Transverse colon (tissue), 4 donors: ENCODE data around the gene C19orf73. TPM values are rescaled to one million over a fixed set of nuclear protein-coding genes. Genes with fewer than 3 reads are reported as not detected.
A peak's percentile ranks its signal among the peaks of the same experiment; 100 is the strongest.

Experiments
- DNase-seq: peaks from one replicate; pipeline ENCODE4 v3.0.0-alpha.2; 2019
- H3K27ac ChIP-seq, 4 donors: fragments of 200-600 bp; sonication (generic); 2 replicates each; pipeline ENCODE4 v1.5.1; 2016 to 2018; ENCODE audit warnings: inconsistent platforms in 4 of 4
- H3K27me3 ChIP-seq: fragments of 200-600 bp; sonication (generic); 2 replicates; pipeline ENCODE4 v1.5.1; 2017; ENCODE audit warnings: inconsistent platforms
- H3K36me3 ChIP-seq, 4 donors: fragments of 200-600 bp; sonication (generic); 2 replicates each; pipeline ENCODE4 v1.5.1; 2017 to 2019; ENCODE audit warnings: inconsistent platforms in 4 of 4
- H3K4me1 ChIP-seq, 4 donors: fragments of 200-600 bp; sonication (generic); 2 replicates each; pipeline ENCODE4 v1.5.1; 2017 to 2020; ENCODE audit warnings: inconsistent platforms in 4 of 4
- H3K4me3 ChIP-seq, 4 donors: fragments of 200-600 bp; sonication (generic); 1 replicate in 1 of 4; 2 replicates in 3 of 4; pipeline versions ENCODE4 v1.5.1 to v1.6.1; 2017 to 2019; ENCODE audit warnings: inconsistent platforms in 4 of 4
- H3K9me3 ChIP-seq, 2 donors: fragments of 200-600 bp; sonication (generic); 2 replicates each; pipeline ENCODE4 v1.5.1; 2017 to 2019; ENCODE audit warnings: inconsistent platforms in 2 of 2
- CTCF ChIP-seq, 5 experiments: fragments of 200-600 bp in 3 of 5; fragments of 450-650 bp in 2 of 5; sonication (generic) in 3 of 5; IDR thresholded peaks; 1 replicate in 2 of 5; 2 replicates in 3 of 5; pipeline ENCODE4 v1.5.1; 2016 to 2017; ENCODE audit warnings: antibody characterized with exemption in 5 of 5, inconsistent platforms in 3 of 5, mild to moderate bottlenecking in 2 of 5, moderate library complexity in 1 of 5
- EP300 ChIP-seq: sonication (generic); formaldehyde crosslinking; IDR thresholded peaks from one replicate; pipeline ENCODE4 v1.6.1; 2017; ENCODE audit warnings: antibody characterized with exemption, low read depth
- POLR2A ChIP-seq: fragments of 450-650 bp; IDR thresholded peaks from one replicate; pipeline ENCODE4 v1.6.1; 2016; ENCODE audit warnings: antibody characterized with exemption, mild to moderate bottlenecking, moderate library complexity
- POLR2AphosphoS5 ChIP-seq, 3 donors: sonication (generic); formaldehyde crosslinking; IDR thresholded peaks; one replicate each; pipeline ENCODE4 v1.6.1; 2016; ENCODE audit warnings: antibody characterized with exemption in 3 of 3
- WGBS, 2 donors: methylation state at CpG; one replicate each; pipeline ENCODE4 v1.1.5; 2018; ENCODE audit warnings: low coverage in 1 of 2; 5-methylcytosine and 5-hydroxymethylcytosine counted together
- in situ Hi-C, 4 donors: fragments of 200-750 bp; cut with MboI; loops; one replicate each; pipeline versions ENCODE4 v1.15.0 to v1.15.1; 2017; ENCODE audit warnings: low sequenced_read_pairs in 3 of 4, low pct_ligation_motif_present in 1 of 4, low pct_unique_long_range_greater_than_20kb in 1 of 4
- intact Hi-C: fragments of 100-400 bp; cut with DNase I; formaldehyde crosslinking; loops from one replicate; pipeline ENCODE4 v1.15.1; 2023; ENCODE audit warnings: low total_unique reads
- total RNA-seq, 4 donors: library from RNA; depleted of rRNA; stranded (reverse); fragments of >200 nt; gene quantifications; one replicate each; pipeline ENCODE4 v1.1.0, GENCODE V29; 2016

Gene C19orf73
- total RNA-seq, 4 donors from 2014 or later = 7.5 to 12.5 (median 8.2) TPM; not detected in 1

- 50 to 55% methylated on average over 7 to 42 of the region's 42 CpGs for WGBS, 2 donors
- H3K27ac ChIP-seq = peak overlapping the region; percentile 35 to 76 (median 64)
Measured at GRCh38 chr19:49133621-49134454, 14.9 kb upstream of the C19orf73 start.

GRCh38 chr19:49132974-49133609 lies 14.1 kb upstream of the C19orf73 start:
- Histone ChIP-seq H3K4me1 (peaks cover 6 to 39% (median 26%) of the 10 kb centered on the region in 4 donors), H3K4me3 (peak overlapping the region in 3 of 4 donors; percentile 7 to 39 (median 9)), H3K27ac (peak overlapping the region; percentile 15 to 76 (median 64)), H3K36me3 (no peaks in the 10 kb centered on the region), H3K9me3 (no peaks in the 10 kb centered on the region), H3K27me3 (no peaks in the 10 kb centered on the region)
- no peak for TF ChIP-seq CTCF (IDR thresholded peaks at IDR 0.05)
- TF ChIP-seq EP300 = no peak
- no peak for TF ChIP-seq POLR2A
- peak in 1 of 3 donors; percentile 40 for TF ChIP-seq POLR2AphosphoS5 (IDR thresholded peaks at IDR 0.05)
- in situ Hi-C loops = no loop called here
- peak; percentile 58 for DNase-seq
- WGBS, 2 donors = 31 to 50% methylated on average over 5 to 44 of the region's 49 CpGs
- intact Hi-C loops = no loop called here

More at GRCh38 chr19:49133621-49134454, 14.9 kb upstream of the C19orf73 start:
- in situ Hi-C loops = no loop called here
- peak; percentile 85 for DNase-seq
- H3K36me3 ChIP-seq = no peaks in the 10 kb centered on the region
- no peaks in the 10 kb centered on the region for H3K27me3 ChIP-seq
- peaks cover 0 to 32% (median 20%) of the 10 kb centered on the region in 4 donors for H3K4me1 ChIP-seq
- TF ChIP-seq POLR2AphosphoS5 (IDR thresholded peaks at IDR 0.05) = no peak
- TF ChIP-seq CTCF (IDR thresholded peaks at IDR 0.05) = no peak
- no peak for TF ChIP-seq POLR2A
- TF ChIP-seq EP300 = no peak
- H3K4me3 ChIP-seq = peak overlapping the region in 2 of 4 donors; percentile 9 to 39
- H3K9me3 ChIP-seq = no peaks in the 10 kb centered on the region
- intact Hi-C loops = no loop called here

GRCh38 chr19:49130325-49130724 lies 11.4 kb upstream of the C19orf73 start:
- DNase-seq = no peak
- Histone ChIP-seq H3K27me3 (no peaks in the 10 kb centered on the region), H3K27ac (no peak overlapping the region), H3K4me3 (no peak overlapping the region), H3K4me1 (peaks cover 6 to 37% (median 25%) of the 10 kb centered on the region in 4 donors), H3K36me3 (no peaks in the 10 kb centered on the region), H3K9me3 (no peaks in the 10 kb centered on the region)
- WGBS, 2 donors = 98% methylated on average over 24 of the region's 24 CpGs; no CpG with 5 or more reads in 1 of the 2 donors
- intact Hi-C loops (no loop called here), in situ Hi-C loops (no loop called here)
- no peak for TF ChIP-seq POLR2A
- no peak for TF ChIP-seq EP300
- TF ChIP-seq POLR2AphosphoS5 (IDR thresholded peaks at IDR 0.05) = no peak
- TF ChIP-seq CTCF (IDR thresholded peaks at IDR 0.05) = no peak

GRCh38 chr19:49129238-49129583 lies 10.3 kb upstream of the C19orf73 start:
- Histone ChIP-seq H3K4me3 (no peak overlapping the region), H3K36me3 (no peaks in the 10 kb centered on the region), H3K4me1 (peaks cover 6 to 46% (median 25%) of the 10 kb centered on the region in 4 donors), H3K27me3 (no peaks in the 10 kb centered on the region), H3K27ac (no peak overlapping the region), H3K9me3 (no peaks in the 10 kb centered on the region)
- TF ChIP-seq CTCF (IDR thresholded peaks at IDR 0.05) (no peak), POLR2AphosphoS5 (IDR thresholded peaks at IDR 0.05) (no peak), EP300 (no peak), POLR2A (no peak)
- WGBS, 2 donors = 62 to 70% methylated on average over 6 to 15 of the region's 16 CpGs
- DNase-seq = no peak
- intact Hi-C loops (no loop called here), in situ Hi-C loops (no loop called here)
